ENCODE measurements around the gene CARS2.
"Not testable (repeated sequence)": the region's sequence is repeated elsewhere in the genome, so short reads cannot be mapped to it uniquely, and the experiment has no call there.

Gene CARS2

GRCh38 chr13:110677731-110678545 is 28.0 kb downstream of the CARS2 start (continued):
- TF ChIP-seq, protein P1, sequence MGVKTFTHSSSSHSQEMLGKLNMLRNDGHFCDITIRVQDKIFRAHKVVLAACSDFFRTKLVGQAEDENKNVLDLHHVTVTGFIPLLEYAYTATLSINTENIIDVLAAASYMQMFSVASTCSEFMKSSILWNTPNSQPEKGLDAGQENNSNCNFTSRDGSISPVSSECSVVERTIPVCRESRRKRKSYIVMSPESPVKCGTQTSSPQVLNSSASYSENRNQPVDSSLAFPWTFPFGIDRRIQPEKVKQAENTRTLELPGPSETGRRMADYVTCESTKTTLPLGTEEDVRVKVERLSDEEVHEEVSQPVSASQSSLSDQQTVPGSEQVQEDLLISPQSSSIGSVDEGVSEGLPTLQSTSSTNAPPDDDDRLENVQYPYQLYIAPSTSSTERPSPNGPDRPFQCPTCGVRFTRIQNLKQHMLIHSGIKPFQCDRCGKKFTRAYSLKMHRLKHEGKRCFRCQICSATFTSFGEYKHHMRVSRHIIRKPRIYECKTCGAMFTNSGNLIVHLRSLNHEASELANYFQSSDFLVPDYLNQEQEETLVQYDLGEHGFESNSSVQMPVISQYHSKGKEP (tag by site-specific recombination; IDR thresholded peaks at IDR 0.05) = no peak
- TF ChIP-seq ZNF560 (tag by site-specific recombination; IDR thresholded peaks at IDR 0.05; ENCODE audit: borderline replicate concordance) (no peak), ZNF280D (tag by site-specific recombination; IDR thresholded peaks at IDR 0.05) (no peak), YY1 (tag by site-specific recombination; IDR thresholded peaks at IDR 0.05) (no peak), ZNF558 (tag by site-specific recombination; IDR thresholded peaks at IDR 0.05) (no peak), ZNF530 (tag by site-specific recombination; IDR thresholded peaks at IDR 0.05; ENCODE audit: low read depth) (no peak), ZNF426 (tag by site-specific recombination; IDR thresholded peaks at IDR 0.05) (no peak), ZNF169 (tag by site-specific recombination; IDR thresholded peaks at IDR 0.05) (no peak), ZNF707 (tag by site-specific recombination; IDR thresholded peaks at IDR 0.05) (no peak)
- TF ChIP-seq, protein P2, sequence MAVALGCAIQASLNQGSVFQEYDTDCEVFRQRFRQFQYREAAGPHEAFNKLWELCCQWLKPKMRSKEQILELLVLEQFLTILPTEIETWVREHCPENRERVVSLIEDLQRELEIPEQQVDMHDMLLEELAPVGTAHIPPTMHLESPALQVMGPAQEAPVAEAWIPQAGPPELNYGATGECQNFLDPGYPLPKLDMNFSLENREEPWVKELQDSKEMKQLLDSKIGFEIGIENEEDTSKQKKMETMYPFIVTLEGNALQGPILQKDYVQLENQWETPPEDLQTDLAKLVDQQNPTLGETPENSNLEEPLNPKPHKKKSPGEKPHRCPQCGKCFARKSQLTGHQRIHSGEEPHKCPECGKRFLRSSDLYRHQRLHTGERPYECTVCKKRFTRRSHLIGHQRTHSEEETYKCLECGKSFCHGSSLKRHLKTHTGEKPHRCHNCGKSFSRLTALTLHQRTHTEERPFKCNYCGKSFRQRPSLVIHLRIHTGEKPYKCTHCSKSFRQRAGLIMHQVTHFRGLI (tag by site-specific recombination; IDR thresholded peaks at IDR 0.05) = no peak

DNA sequence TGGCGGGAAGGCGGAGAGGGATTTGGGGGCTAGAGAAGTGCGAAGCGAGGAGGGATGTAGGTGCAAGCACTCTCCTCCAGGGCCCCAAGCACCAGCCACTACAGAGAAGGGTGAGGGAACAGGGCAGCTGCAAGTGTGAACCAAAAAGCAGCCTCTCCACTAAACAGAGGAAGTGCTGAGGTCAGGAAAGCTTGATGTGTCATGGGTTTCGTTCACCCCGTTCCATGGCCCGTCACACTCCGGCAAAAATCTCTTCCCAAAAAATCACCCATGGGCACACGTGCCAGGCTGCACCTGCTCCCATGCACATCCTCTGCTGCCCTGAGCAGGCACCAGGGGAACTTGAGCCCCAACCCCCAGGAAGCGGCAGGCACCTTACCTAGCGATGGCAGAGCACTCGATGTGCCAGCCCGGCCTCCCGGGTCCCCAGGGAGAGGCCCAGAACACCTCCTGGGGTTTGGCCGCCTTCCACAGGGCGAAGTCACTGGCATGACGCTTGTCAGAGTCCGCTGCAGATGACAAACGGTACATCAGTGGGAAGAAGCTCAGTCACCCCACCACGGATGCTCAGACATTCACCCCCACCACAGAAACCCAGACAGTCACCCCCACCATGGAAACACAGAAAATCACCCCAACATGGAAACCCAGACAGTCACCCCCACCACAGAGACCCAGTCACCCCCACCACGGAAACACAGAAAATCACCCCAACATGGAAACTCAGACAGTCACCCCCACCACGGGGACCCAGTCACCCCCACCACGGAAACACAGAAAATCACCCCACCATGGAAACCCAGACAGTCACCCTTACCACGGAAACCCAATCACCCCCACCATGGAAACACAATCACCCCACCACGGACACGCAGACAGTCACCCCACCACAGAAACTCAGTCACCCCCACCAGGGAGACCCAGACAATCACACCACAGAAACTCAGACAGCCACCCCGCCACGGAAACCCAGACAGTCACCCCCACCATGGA is 29.0 kb downstream of the CARS2 start:
- ChIA-PET CTCF (interaction anchor here (0.6 kb wide), 1 partner anchor 407 kb away, joined by 3 read pairs; no protein-coding TSS in a partner anchor), POLR2A (no interaction called here)
- Histone ChIP-seq H3K36me3 (ENCODE audit: control insufficient read depth in 2 of 2, insufficient read depth in 1 of 2, low read length in 2 of 2) (peaks cover 0 to 49% of the 10 kb centered on the region in 2 experiments; a peak in 2 of 3 replicates), H3K9me3 (ENCODE audit: control insufficient read depth, insufficient read depth, low read depth, low read length) (no peaks in the 10 kb centered on the region), H3K4me1 (ENCODE audit: control insufficient read depth, insufficient read depth, low read length) (no peaks in the 10 kb centered on the region), H3K27ac (ENCODE audit: extremely low read depth, low read depth, low read length) (no peak overlapping the region), H3K4me3 (ENCODE audit: low read depth, low read length) (no peak overlapping the region)
- no peak for TF ChIP-seq ZNF629 (tag by site-specific recombination; IDR thresholded peaks at IDR 0.05)
- TF ChIP-seq ZNF747 (tag by site-specific recombination; IDR thresholded peaks at IDR 0.05) = no peak
- TF ChIP-seq BCL11B (tag by site-specific recombination; IDR thresholded peaks at IDR 0.05; ENCODE audit: low read depth) = no peak
- no peak for TF ChIP-seq ZNF660 (tag by site-specific recombination; IDR thresholded peaks at IDR 0.05)
- TF ChIP-seq GLI2 (tag by site-specific recombination; IDR thresholded peaks at IDR 0.05; ENCODE audit: borderline replicate concordance, low read depth) = no peak
- no peak for TF ChIP-seq ZNF791 (tag by site-specific recombination; IDR thresholded peaks at IDR 0.05)
- no peak for TF ChIP-seq ZSCAN16 (tag by site-specific recombination; IDR thresholded peaks at IDR 0.05)
- TF ChIP-seq, protein P3, sequence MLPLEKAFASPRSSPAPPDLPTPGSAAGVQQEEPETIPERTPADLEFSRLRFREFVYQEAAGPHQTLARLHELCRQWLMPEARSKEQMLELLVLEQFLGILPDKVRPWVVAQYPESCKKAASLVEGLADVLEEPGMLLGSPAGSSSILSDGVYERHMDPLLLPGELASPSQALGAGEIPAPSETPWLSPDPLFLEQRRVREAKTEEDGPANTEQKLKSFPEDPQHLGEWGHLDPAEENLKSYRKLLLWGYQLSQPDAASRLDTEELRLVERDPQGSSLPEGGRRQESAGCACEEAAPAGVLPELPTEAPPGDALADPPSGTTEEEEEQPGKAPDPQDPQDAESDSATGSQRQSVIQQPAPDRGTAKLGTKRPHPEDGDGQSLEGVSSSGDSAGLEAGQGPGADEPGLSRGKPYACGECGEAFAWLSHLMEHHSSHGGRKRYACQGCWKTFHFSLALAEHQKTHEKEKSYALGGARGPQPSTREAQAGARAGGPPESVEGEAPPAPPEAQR (tag by site-specific recombination; IDR thresholded peaks at IDR 0.05) = no peak

DNA sequence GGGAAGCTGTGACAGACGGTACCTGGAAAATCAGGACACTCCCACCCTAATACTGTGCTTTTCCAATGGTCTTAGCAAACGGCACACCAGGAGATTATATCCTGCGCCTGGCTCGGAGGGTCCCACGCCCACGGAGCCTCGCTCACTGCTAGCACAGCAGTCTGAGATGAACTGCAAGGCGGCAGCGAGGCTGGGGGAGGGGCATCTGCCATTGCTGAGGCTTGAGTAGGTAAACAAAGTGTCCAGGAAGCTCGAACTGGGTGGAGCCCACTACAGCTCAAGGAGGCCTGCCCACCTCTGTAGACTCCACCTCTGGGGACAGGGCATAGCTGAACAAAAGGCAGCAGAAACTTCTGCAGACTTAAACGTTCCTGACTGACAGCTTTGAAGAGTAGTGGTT is 36.1 kb downstream of the CARS2 start:
- H3K9me3 ChIP-seq (ENCODE audit: control insufficient read depth, insufficient read depth, low read depth, low read length); H3K4me3 ChIP-seq (ENCODE audit: low read depth, low read length); POLR2A ChIA-PET; H3K27ac ChIP-seq (ENCODE audit: extremely low read depth, low read depth, low read length); H3K4me1 ChIP-seq (ENCODE audit: control insufficient read depth, insufficient read depth, low read length): not testable (repeated sequence)
- H3K36me3 ChIP-seq (ENCODE audit: control insufficient read depth in 2 of 2, insufficient read depth in 1 of 2, low read length in 2 of 2) = peaks cover 0 to 51% of the 10 kb centered on the region in 2 experiments; a peak in 1 of 3 replicates
- CTCF ChIA-PET = interaction anchor here (1.0 kb wide), 1 partner anchor 76 kb away, joined by 3 read pairs; no protein-coding TSS in a partner anchor

Measured in HEK293 (cell line).